ENCODE results near the gene MAPK14. TPM values are rescaled to one million over a fixed set of nuclear protein-coding genes. Genes with fewer than 3 reads are reported as not detected.
"Not testable (repeated sequence)": the region's sequence is repeated elsewhere in the genome, so short reads cannot be mapped to it uniquely, and the experiment has no call there.

Gene MAPK14
- polyA plus RNA-seq, 2 of the 4 experiments (the other 2 are of a cell fraction) = 19.4 to 36.7 TPM

GRCh38 chr6:36033144-36033543 is 5.5 kb downstream of the MAPK14 start:
- FAIRE-seq; ATAC-seq; H3K27ac ChIP-seq; H3K4me2 ChIP-seq; POLR2A ChIA-PET; H3K9me3 ChIP-seq; DNase-seq (ENCODE audit: low read depth in 1 of 2, low spot score in 1 of 2); H3K4me3 ChIP-seq: not testable (repeated sequence)
- H3K4me1 ChIP-seq = peaks cover 17% of the 10 kb centered on the region; the same call in 2 of the 3 replicates
- 92% methylated on average over 10 of the region's 10 CpGs for WGBS (ENCODE audit: missing lambda C conversion rate)
- CTCF ChIA-PET = interaction anchor here (1.0 to 1.8 kb wide), 2 partner anchors 60 to 62 kb away, joined by 3 to 11 read pairs; no protein-coding TSS in a partner anchor

- FAIRE-seq (no peak), ATAC-seq (no peak), DNase-seq (ENCODE audit: low read depth in 1 of 2, low spot score in 1 of 2) (peak in 1 of 2 experiments; percentile 3)
- no peak overlapping the region for H3K27ac ChIP-seq
- ChIA-PET CTCF (interaction anchor here (1.0 to 1.8 kb wide), 2 partner anchors 59 to 61 kb away, joined by 3 to 11 read pairs; no protein-coding TSS in a partner anchor), POLR2A (no interaction called here)
- WGBS (ENCODE audit: missing lambda C conversion rate) = 77% methylated on average over 3 of the region's 3 CpGs
- TF ChIP-seq MAZ (IDR thresholded peaks at IDR 0.05; ENCODE audit: borderline replicate concordance, low read depth, low read length) (no peak), ZFP36 (IDR thresholded peaks at IDR 0.05; ENCODE audit: borderline replicate concordance, partially characterized antibody) (no peak), ZNF302 (CRISPR knock-in tag; IDR thresholded peaks at IDR 0.05) (no peak), ELK1 (IDR thresholded peaks at IDR 0.05; ENCODE audit: low read depth, low read length) (no peak), HOXB13 (CRISPR knock-in tag; IDR thresholded peaks at IDR 0.05; ENCODE audit: low read depth) (no peak), NPAS2 (CRISPR knock-in tag; IDR thresholded peaks at IDR 0.05; ENCODE audit: borderline replicate concordance) (no peak), NFE2L2 (conservative IDR thresholded peaks at IDR 0.05; ENCODE audit: low read length) (no peak), CBX2 (IDR thresholded peaks at IDR 0.05; ENCODE audit: borderline replicate concordance, low read depth) (no peak), FOSL2 (IDR thresholded peaks at IDR 0.05) (no peak), FOSL2 (CRISPR knock-in tag; IDR thresholded peaks at IDR 0.05) (no peak)
- no peak overlapping the region for H3K4me3 ChIP-seq
- no peaks in the 10 kb centered on the region for H3K9me3 ChIP-seq
- H3K4me1 ChIP-seq = peaks cover 18% of the 10 kb centered on the region; the same call in 2 of the 3 replicates
- H3K4me2 ChIP-seq = peak overlapping the region; percentile 31; the same call in 2 of the 3 replicates
Observed at GRCh38 chr6:36033935-36034334, 6.3 kb downstream of the MAPK14 start.

GRCh38 chr6:36034441-36034840 is 6.8 kb downstream of the MAPK14 start:
- ChIA-PET POLR2A (no interaction called here), CTCF (no interaction called here)
- Histone ChIP-seq H3K4me2 (no peak overlapping the region), H3K27ac (no peak overlapping the region), H3K9me3 (no peaks in the 10 kb centered on the region), H3K4me3 (no peak overlapping the region), H3K4me1 (peaks cover 23% of the 10 kb centered on the region; the same call in 2 of the 3 replicates)
- no peak for DNase-seq (ENCODE audit: low read depth in 1 of 2, low spot score in 1 of 2)
- 94% methylated on average over 3 of the region's 3 CpGs for WGBS (ENCODE audit: missing lambda C conversion rate)
- ATAC-seq = no peak
- TF ChIP-seq ZNF302 (CRISPR knock-in tag; IDR thresholded peaks at IDR 0.05) (no peak), ELK1 (IDR thresholded peaks at IDR 0.05; ENCODE audit: low read depth, low read length) (no peak), MAZ (IDR thresholded peaks at IDR 0.05; ENCODE audit: borderline replicate concordance, low read depth, low read length) (no peak), TFCP2L1 (CRISPR knock-in tag; IDR thresholded peaks at IDR 0.05) (no peak), KDM1A (IDR thresholded peaks at IDR 0.05; ENCODE audit: low read depth) (no peak), EP300 (IDR thresholded peaks at IDR 0.05) (no peak), RNF2 (IDR thresholded peaks at IDR 0.05; ENCODE audit: borderline replicate concordance, low read depth) (no peak)
- no peak for FAIRE-seq

- H3K9me3 ChIP-seq = no peaks in the 10 kb centered on the region
- no peak overlapping the region for H3K27ac ChIP-seq
- ATAC-seq = no peak
- FAIRE-seq = no peak
- WGBS (ENCODE audit: missing lambda C conversion rate) = 89% methylated on average over 4 of the region's 4 CpGs
- H3K4me2 ChIP-seq = no peak overlapping the region
- H3K4me3 ChIP-seq = no peak overlapping the region
- ChIA-PET CTCF (no interaction called here), POLR2A (no interaction called here)
- DNase-seq (ENCODE audit: low read depth in 1 of 2, low spot score in 1 of 2) = no peak
- peaks cover 18% of the 10 kb centered on the region; the same call in 2 of the 3 replicates for H3K4me1 ChIP-seq
- no peak for TF ChIP-seq HOXB5 (CRISPR knock-in tag; IDR thresholded peaks at IDR 0.05)
- no peak for TF ChIP-seq RFX5 (IDR thresholded peaks at IDR 0.05)
- no peak for TF ChIP-seq HOXB13 (CRISPR knock-in tag; IDR thresholded peaks at IDR 0.05; ENCODE audit: low read depth)
- no peak for TF ChIP-seq USF2 (IDR thresholded peaks at IDR 0.05)
- no peak for TF ChIP-seq CHD4 (IDR thresholded peaks at IDR 0.05; ENCODE audit: borderline replicate concordance)
- TF ChIP-seq CEBPB (IDR thresholded peaks at IDR 0.05) = no peak
- TF ChIP-seq HES2 (IDR thresholded peaks at IDR 0.05) = no peak
- TF ChIP-seq RNF2 (IDR thresholded peaks at IDR 0.05; ENCODE audit: borderline replicate concordance, low read depth) = no peak
- TF ChIP-seq ELK1 (IDR thresholded peaks at IDR 0.05; ENCODE audit: low read depth, low read length) = no peak
- no peak for TF ChIP-seq ZNF302 (CRISPR knock-in tag; IDR thresholded peaks at IDR 0.05)
- no peak for TF ChIP-seq JUNB (IDR thresholded peaks at IDR 0.05)
- no peak for TF ChIP-seq FOXS1 (CRISPR knock-in tag; IDR thresholded peaks at IDR 0.05)
- no peak for TF ChIP-seq RARB (CRISPR knock-in tag; IDR thresholded peaks at IDR 0.05)
- no peak for TF ChIP-seq SMC3 (IDR thresholded peaks at IDR 0.05)
- no peak for TF ChIP-seq JUN (IDR thresholded peaks at IDR 0.05)
Observed at GRCh38 chr6:36035225-36035624, 7.6 kb downstream of the MAPK14 start.
